Right forelimb (tissue), 1 donor: ENCODE results near the gene IGSF21.
"Not testable (repeated sequence)": the region's sequence is repeated elsewhere in the genome, so short reads cannot be mapped to it uniquely, and the experiment has no call there.

Source experiments
- DNase-seq: peaks from one replicate; pipeline ENCODE4 v3.0.0-alpha.2; 2018

IGSF21 gene

GRCh38 chr1:18148461-18148860, 40.9 kb downstream of the IGSF21 start:
- no peak for DNase-seq

GRCh38 chr1:18149027-18149641, 41.5 kb downstream of the IGSF21 start:
- DNase-seq, result no peak

DNA sequence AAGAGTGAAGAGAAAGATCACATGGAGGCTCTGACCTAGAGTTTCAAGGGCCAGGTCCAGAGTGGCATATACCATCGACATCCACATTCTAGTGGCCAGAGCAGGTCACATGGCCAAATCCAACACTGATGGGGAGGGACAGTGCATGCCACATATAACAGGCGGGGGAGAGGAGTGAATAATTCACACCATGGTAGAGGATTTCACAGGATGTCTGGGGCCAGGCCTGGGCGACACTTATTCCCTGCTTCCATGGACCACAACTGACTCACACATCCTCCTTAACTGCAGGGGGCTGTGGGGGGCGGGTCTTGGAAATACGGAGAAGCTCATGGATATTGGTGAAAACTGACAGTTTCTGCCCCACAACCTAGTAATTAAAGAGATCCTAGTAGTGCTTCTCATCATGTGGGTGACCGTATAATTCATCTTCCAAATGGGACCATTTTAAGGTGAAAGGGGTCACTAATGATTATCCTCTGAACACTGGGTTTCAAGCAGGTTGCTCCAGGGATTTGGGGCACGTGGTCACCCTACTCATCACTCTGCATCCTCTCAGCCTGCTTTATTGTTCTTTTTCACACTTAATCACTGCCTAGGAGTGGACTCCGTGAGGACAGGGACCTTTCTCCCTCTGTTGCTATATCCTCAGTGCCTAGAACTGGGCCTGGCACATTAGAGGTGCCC, 44.0 kb downstream of the IGSF21 start:
- no peak for DNase-seq

GRCh38 chr1:18154430-18155194, 47.0 kb downstream of the IGSF21 start:
- no peak for DNase-seq

DNA sequence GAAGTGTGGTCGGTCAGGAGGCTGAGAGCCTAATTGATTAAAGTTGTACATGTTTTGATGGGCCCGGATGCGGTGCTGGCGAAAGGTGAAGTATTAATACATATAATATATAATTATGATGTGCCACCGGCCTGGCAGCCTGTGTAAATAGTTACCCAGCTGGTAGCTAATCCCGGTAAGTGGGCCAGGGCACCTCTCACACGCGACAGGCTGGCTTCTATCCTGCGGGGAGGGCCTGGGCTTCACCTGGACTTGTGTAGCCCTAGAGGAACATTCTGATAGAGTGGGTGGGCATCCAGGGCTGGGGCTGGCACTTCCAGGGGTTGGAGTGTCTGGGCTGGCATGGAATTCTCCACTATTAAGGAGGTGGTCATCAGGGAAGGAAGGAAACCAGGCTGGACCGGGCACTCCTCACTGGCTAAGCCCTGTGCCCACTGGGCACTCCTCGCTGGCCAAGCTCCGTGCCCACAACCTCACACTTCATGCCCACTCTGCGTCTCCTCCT, 48.3 kb downstream of the IGSF21 start:
- no peak for DNase-seq

DNA sequence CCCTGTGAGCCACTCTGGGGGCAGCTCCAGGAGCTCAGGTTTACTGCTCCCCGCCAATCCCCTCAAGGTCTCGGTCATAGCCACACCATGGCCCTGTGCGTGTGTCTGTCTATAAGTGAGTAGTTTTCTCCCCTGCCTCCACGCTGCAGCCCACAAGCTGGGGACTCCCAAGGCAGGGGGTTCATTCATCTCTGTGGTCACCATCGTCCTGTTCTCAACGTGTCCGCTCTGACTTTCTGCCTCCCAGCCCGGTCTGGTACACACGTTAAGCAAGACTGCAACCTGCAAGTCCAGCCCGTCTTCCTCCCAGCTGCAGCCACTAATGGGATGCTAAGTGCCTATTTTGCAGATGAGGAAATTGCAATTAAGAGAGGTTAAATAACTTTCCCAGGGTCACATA, 49.8 kb downstream of the IGSF21 start:
- no peak for DNase-seq

DNA sequence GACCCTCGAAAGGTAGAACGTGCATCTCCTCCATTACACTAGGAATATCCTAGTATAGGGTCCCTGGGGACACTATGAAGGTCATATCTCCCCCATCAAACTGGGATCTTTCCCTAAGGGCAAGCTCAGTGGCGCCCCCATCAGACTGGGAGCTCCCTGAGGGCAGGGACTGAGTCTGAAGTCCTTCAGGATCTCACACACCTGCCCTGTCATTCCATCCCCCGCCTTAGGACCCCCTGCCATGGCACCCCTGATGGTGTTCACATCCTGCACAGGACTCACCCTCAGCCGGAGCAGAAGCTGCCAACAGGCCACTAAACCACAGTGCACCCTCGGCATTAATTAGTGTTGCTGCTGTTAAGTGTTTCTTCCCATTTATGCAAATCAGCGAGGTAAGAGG, 50.4 kb downstream of the IGSF21 start:
- DNase-seq, result no peak

GRCh38 chr1:18158714-18159113, 51.1 kb downstream of the IGSF21 start:
- no peak for DNase-seq

- DNase-seq, result no peak
Observed at GRCh38 chr1:18160290-18160942, 52.8 kb downstream of the IGSF21 start.

DNA sequence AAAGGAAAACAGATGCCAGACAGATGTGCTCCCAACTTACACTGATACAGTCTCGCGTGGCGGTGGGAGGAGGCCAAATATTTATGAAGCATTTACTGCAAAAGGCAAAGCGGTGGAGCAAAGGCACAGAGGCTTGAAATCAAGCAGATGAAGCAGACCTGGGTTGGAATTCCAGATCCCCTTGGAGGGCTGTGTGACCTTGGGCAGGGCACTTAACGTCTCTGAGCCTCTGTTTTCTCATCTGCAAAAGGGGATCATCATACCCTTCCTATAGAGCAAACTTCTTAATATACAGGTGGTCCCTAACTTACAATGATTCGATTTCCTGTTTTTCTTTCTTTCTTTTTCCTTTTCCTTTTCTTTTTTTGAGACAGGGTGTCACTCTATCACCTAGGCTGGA, 54.1 kb downstream of the IGSF21 start:
- peak; percentile 50 for DNase-seq

DNA sequence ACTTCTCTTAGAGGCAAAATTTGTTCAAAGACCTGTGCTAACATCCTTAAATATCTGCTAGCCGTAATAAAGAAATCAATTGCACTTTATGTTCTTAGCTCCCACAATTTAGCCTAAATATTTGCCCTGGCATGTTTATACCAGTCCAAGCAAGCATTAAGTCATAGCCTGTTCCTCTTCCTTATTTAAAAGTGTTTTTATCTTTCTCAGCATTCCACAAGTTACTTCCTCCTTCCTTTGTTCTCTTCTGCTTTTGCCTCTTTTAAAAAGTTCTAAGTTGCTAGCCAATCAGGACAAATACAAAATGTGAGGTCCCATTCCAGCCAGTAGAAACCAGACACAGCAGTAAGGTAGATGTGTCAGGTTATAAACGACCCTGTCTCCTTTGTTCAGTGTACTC, 58.0 kb downstream of the IGSF21 start:
- not testable (repeated sequence) for DNase-seq

- DNase-seq, result no peak
Observed at GRCh38 chr1:18166341-18166740, 58.7 kb downstream of the IGSF21 start.

GRCh38 chr1:18166929-18167328, 59.3 kb downstream of the IGSF21 start:
- no peak for DNase-seq

- no peak for DNase-seq
Observed at GRCh38 chr1:18170444-18170843, 62.8 kb downstream of the IGSF21 start.

- no peak for DNase-seq
Observed at GRCh38 chr1:18174037-18174436, 66.4 kb downstream of the IGSF21 start.

GRCh38 chr1:18175051-18175450, 67.5 kb downstream of the IGSF21 start:
- DNase-seq, result no peak

- DNase-seq, result no peak
Observed at GRCh38 chr1:18175530-18176377, 68.2 kb downstream of the IGSF21 start.

DNA sequence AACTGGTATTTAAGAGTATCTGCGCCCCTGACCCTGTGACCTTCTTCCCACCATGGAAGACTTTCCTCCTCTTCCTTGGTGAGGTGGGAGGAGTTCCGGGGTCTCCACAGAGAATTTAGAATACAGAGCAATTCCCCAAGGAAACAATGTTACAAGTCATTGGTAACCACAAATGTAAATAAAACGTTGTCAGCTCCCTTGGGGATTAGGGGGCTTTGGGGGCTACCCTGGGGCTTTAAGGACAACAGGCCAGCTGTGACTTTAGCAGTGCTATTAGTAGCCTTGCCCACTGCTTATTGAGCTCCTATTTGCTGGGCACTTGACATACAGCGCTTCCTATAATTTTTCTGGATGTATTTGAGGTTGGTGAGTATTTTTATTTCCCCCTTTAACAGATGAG, 69.0 kb downstream of the IGSF21 start:
- DNase-seq, result no peak

DNA sequence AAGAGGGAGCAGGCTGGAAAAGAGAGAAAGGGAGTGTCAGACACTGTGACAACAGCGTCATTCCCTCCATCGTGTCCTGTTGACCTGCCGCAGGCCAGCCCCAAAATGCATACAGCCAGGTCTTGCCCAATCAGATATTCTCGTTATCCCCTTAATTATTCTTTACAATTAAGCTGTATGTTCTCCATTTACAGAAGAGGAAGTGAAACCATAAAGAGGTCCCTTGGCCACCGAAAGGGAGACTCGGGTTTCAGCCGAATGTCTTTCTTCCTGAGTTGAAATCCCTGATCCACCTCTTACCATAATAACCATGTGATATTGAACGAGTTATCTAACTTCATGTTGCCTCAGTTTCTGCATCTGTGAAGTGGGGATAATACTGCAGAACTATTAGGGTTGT, 70.5 kb downstream of the IGSF21 start:
- no peak for DNase-seq

GRCh38 chr1:18179009-18179408, 71.4 kb downstream of the IGSF21 start:
- DNase-seq, result no peak

GRCh38 chr1:18182398-18183160, 75.0 kb downstream of the IGSF21 start:
- DNase-seq, result no peak

DNA sequence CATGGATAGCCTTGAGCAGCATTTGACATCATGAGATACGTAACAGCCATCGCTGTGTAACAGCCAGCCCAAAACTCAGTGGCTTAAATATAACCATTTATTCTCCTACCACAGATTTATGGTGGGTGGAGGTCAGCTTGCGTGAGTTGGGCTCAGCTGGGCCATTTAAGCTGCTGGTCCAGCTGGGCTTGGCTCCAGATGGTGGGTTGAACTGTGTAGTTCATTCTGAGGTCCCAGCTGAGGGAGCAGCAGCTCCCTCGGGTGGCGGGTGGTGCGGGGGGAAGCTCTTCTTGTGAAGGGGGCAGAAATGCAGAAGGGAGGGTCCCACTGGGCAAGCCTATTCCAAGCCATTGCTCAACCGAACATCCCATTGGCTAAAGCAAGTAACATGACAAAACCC, 75.9 kb downstream of the IGSF21 start:
- DNase-seq, result no peak
